SK-N-SH treated with all-trans-retinoic acid at 6 μM for 48 hours (cell line): ENCODE data around the gene CEND1.

ENCODE experiments used
- ESRRG ChIP-seq: fragments of 250-450 bp; sonication (Bioruptor Pico); IDR thresholded peaks from 2 replicates; pipeline ENCODE4 v1.6.1; 2021; ENCODE audit warnings: mild to moderate bottlenecking
- ZFP30 ChIP-seq: fragments of 450-650 bp; formaldehyde crosslinking; IDR thresholded peaks from 2 replicates; pipeline ENCODE4 v1.5.0; 2022; ENCODE audit warnings: mild to moderate bottlenecking, moderate library complexity
- ZNF565 ChIP-seq: fragments of 450-650 bp; formaldehyde crosslinking; conservative IDR thresholded peaks from 2 replicates; pipeline ENCODE4 v1.5.0; 2020; ENCODE audit warnings: low read depth, mild to moderate bottlenecking, moderate library complexity
- ZNF70 ChIP-seq: fragments of 450-650 bp; formaldehyde crosslinking; IDR thresholded peaks from 2 replicates; pipeline ENCODE4 v1.5.0; 2020; ENCODE audit warnings: mild to moderate bottlenecking, moderate library complexity
- TF ChIP-seq, protein P1 (sequence below): fragments of 250-450 bp; sonication (Bioruptor Pico); IDR thresholded peaks from 2 replicates; pipeline ENCODE4 v1.5.1; 2020; ENCODE audit warnings: low read depth, mild to moderate bottlenecking, moderate library complexity
- TF ChIP-seq, protein P2 (sequence below): fragments of 250-450 bp; sonication (Bioruptor Pico); IDR thresholded peaks from 2 replicates; pipeline ENCODE4 v1.8.0; 2020; ENCODE audit warnings: mild to moderate bottlenecking, moderate library complexity, borderline replicate concordance

DNA sequence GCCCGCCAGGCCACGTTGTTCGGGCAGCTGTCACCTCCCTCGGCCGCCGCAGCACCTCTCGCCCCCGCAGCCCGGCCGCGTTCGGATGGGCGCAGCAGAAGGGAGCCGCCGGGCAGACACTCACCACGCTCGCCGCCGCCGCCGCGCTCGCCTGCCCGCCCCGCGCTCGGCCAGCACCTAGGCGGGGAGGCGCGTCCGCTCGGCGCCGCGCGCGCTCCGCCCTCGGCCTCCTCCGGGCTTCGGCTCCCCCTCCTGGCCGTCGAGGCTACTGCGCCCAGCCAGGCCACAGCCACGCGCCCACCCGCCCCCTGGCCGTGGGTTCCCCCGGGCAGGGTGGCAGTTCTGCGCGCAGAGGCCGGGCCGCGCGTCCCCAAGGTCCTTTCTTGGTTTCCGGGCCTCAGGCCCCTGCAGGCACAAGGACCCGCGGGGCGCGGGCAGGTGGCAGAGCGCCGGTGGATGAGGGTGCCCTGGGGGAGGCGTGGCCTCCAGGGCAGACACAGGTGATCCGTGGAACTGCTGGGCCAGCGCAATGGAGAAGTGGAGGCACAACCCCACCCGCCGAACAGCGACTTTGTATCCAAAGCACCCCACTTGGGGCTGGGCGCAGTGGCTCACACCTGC lies 8.3 kb upstream of the CEND1 start, which contains the start of gene SLC25A22:
- TF ChIP-seq, protein P1, sequence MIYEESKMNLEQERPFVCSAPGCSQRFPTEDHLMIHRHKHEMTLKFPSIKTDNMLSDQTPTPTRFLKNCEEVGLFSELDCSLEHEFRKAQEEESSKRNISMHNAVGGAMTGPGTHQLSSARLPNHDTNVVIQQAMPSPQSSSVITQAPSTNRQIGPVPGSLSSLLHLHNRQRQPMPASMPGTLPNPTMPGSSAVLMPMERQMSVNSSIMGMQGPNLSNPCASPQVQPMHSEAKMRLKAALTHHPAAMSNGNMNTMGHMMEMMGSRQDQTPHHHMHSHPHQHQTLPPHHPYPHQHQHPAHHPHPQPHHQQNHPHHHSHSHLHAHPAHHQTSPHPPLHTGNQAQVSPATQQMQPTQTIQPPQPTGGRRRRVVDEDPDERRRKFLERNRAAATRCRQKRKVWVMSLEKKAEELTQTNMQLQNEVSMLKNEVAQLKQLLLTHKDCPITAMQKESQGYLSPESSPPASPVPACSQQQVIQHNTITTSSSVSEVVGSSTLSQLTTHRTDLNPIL (CRISPR knock-in tag), result no peak
- TF ChIP-seq, protein P2, sequence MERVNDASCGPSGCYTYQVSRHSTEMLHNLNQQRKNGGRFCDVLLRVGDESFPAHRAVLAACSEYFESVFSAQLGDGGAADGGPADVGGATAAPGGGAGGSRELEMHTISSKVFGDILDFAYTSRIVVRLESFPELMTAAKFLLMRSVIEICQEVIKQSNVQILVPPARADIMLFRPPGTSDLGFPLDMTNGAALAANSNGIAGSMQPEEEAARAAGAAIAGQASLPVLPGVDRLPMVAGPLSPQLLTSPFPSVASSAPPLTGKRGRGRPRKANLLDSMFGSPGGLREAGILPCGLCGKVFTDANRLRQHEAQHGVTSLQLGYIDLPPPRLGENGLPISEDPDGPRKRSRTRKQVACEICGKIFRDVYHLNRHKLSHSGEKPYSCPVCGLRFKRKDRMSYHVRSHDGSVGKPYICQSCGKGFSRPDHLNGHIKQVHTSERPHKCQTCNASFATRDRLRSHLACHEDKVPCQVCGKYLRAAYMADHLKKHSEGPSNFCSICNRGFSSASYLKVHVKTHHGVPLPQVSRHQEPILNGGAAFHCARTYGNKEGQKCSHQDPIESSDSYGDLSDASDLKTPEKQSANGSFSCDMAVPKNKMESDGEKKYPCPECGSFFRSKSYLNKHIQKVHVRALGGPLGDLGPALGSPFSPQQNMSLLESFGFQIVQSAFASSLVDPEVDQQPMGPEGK (CRISPR knock-in tag), result no peak
- no peak for TF ChIP-seq ZFP30 (CRISPR knock-in tag)
- TF ChIP-seq ZNF70 (CRISPR knock-in tag), result no peak
- no peak for TF ChIP-seq ESRRG (CRISPR knock-in tag)
- TF ChIP-seq ZNF565 (CRISPR knock-in tag), result no peak
